Panc1 (cell line): ENCODE results near the gene KCNK2. TPM values are rescaled to one million over a fixed set of nuclear protein-coding genes. Genes with fewer than 3 reads are reported as not detected.

Experiments used
- ATAC-seq: fragments of 200-7000 bp; cut with Tn5 transposase; 2 replicates; pipeline ENCODE4 v1.9.1; 2020; ENCODE audit warnings: mild to moderate bottlenecking, moderate library complexity
- BruUV-seq: library from RNA; stranded (reverse); fragments of 400-500 nt; replicated peaks from 2 replicates; lab custom pipeline; 2021; lab: Mats Ljungman, UMichigan
- CTCF ChIA-PET: fragments of 300-600 bp; sonication (Branson Sonifier 250); formaldehyde crosslinking; loops from one replicate; lab custom pipeline; 2022; ENCODE audit warnings: antibody characterized with exemption; lab: Charles Lee
- POLR2A ChIA-PET: fragments of 300-600 bp; sonication (Branson Sonifier 250); formaldehyde crosslinking; loops from one replicate; lab custom pipeline; 2022; ENCODE audit warnings: antibody characterized with exemption; lab: Charles Lee
- DNase-seq: peaks from one replicate; pipeline ENCODE4 v3.0.0-alpha.2; 2010; ENCODE audit warnings: low read depth, low spot score
- H3K27ac ChIP-seq: 2 replicates; pipeline ENCODE4 v1.5.1; 2011; ENCODE audit warnings: mild to moderate bottlenecking, low read length, inconsistent platforms
- H3K27me3 ChIP-seq: fragments of 200-500 bp; sonication (Bioruptor generic); 2 replicates; pipeline ENCODE4 v1.6.0; 2014; ENCODE audit warnings: low read length, inconsistent platforms; ENCODE audit not compliant: control insufficient read depth, insufficient read depth
- H3K36me3 ChIP-seq: fragments of 200-500 bp; sonication (Bioruptor generic); 2 replicates; pipeline ENCODE4 v1.5.1; 2014; ENCODE audit warnings: inconsistent platforms, mild to moderate bottlenecking, low read length, moderate library complexity; ENCODE audit not compliant: control insufficient read depth, insufficient read depth
- H3K4me1 ChIP-seq: 2 replicates; pipeline ENCODE4 v1.5.1; 2011; ENCODE audit warnings: inconsistent platforms, mild to moderate bottlenecking, low read length, moderate library complexity; ENCODE audit not compliant: control insufficient read depth, insufficient read depth
- H3K4me3 ChIP-seq, 2 experiments: 2 replicates each; pipeline ENCODE4 v1.5.1; 2011 to 2012; ENCODE audit warnings: low read depth in 2 of 2, low read length in 2 of 2, mild to moderate bottlenecking in 2 of 2, inconsistent platforms in 1 of 2, moderate library complexity in 1 of 2
- H3K9me3 ChIP-seq: fragments of 200-500 bp; sonication (Bioruptor generic); 2 replicates; pipeline ENCODE4 v1.5.1; 2014; ENCODE audit warnings: low read depth, mild to moderate bottlenecking, inconsistent platforms, low read length, moderate library complexity; ENCODE audit not compliant: control insufficient read depth, insufficient read depth
- CTCF ChIP-seq: fragments of 450-650 bp; IDR thresholded peaks from 2 replicates; pipeline ENCODE4 v1.5.1; 2017; ENCODE audit warnings: mild to moderate bottlenecking
- POLR2AphosphoS5 ChIP-seq: IDR thresholded peaks from 2 replicates; pipeline ENCODE4 v1.6.1; 2012; ENCODE audit warnings: mild to moderate bottlenecking, low read depth, low read length, moderate library complexity
- REST ChIP-seq, 2 experiments: IDR thresholded peaks; 2 replicates each; pipeline ENCODE4 v1.6.1; 2011 to 2012; ENCODE audit warnings: low read depth in 2 of 2, control low read depth in 1 of 2, low read length in 1 of 2, mild to moderate bottlenecking in 1 of 2, moderate library complexity in 1 of 2; ENCODE audit not compliant: insufficient read depth in 1 of 2
- SIN3A ChIP-seq: IDR thresholded peaks from 2 replicates; pipeline ENCODE4 v1.6.1; 2012; ENCODE audit warnings: low read depth, mild to moderate bottlenecking, low read length, moderate library complexity, borderline replicate concordance; ENCODE audit not compliant: insufficient read depth
- TCF7L2 ChIP-seq: IDR thresholded peaks from 2 replicates; pipeline ENCODE4 v1.6.1; 2011; ENCODE audit warnings: mild to moderate bottlenecking, low read depth, low read length, inconsistent platforms
- in situ Hi-C: cut with HindIII; loops from 2 replicates; pipeline ENCODE4 v1.10.0; 2016; ENCODE audit warnings: low sequenced_read_pairs, low pct_unique_long_range_greater_than_20kb
- intact Hi-C: fragments of 100-400 bp; cut with micrococcal nuclease; formaldehyde crosslinking; loops from one replicate; pipeline ENCODE4 v1.10.0; 2022; ENCODE audit not compliant: unreplicated experiment
- total RNA-seq: library from RNA; stranded (reverse); gene quantifications from one replicate; pipeline ENCODE4 v1.2.1, GENCODE V29; 2021; ENCODE audit not compliant: unreplicated experiment

Gene KCNK2
- total RNA-seq, 1 experiment from 2014 or later, result 0.28 TPM

GRCh38 chr1:215267495-215267894 is 185.0 kb downstream of the KCNK2 start:
- ChIA-PET POLR2A (no interaction called here), CTCF (no interaction called here)
- Histone ChIP-seq H3K27ac (no peak overlapping the region), H3K36me3 (no peaks in the 10 kb centered on the region), H3K9me3 (no peaks in the 10 kb centered on the region), H3K4me1 (no peaks in the 10 kb centered on the region), H3K4me3 (no peak overlapping the region), H3K27me3 (no peaks in the 10 kb centered on the region)
- DNase-seq (no peak), ATAC-seq (no peak)
- intact Hi-C loops (no loop called here), in situ Hi-C loops (no loop called here)
- TF ChIP-seq TCF7L2, result no peak
- no peak for TF ChIP-seq POLR2AphosphoS5
- no peak for TF ChIP-seq REST (IDR thresholded peaks at IDR 0.05; ENCODE audit: insufficient read depth in 1 of 2, low read depth in 2 of 2, low read length in 1 of 2)
- TF ChIP-seq SIN3A, result no peak
- TF ChIP-seq CTCF, result no peak
- no TSS peak for BruUV-seq

- H3K27ac ChIP-seq, result no peak overlapping the region
Measured at GRCh38 chr1:215269955-215270354, 187.4 kb downstream of the KCNK2 start.

More at GRCh38 chr1:215269955-215270354, 187.4 kb downstream of the KCNK2 start:
- Histone ChIP-seq H3K36me3 (no peaks in the 10 kb centered on the region), H3K9me3 (no peaks in the 10 kb centered on the region), H3K4me1 (no peaks in the 10 kb centered on the region), H3K4me3 (no peak overlapping the region), H3K27me3 (no peaks in the 10 kb centered on the region)
- CTCF ChIA-PET, result interaction anchor here (0.6 kb wide), 1 partner anchor 387 kb away, joined by 3 read pairs; no protein-coding TSS in a partner anchor
- no TSS peak for BruUV-seq
- intact Hi-C loops, result no loop called here
- DNase-seq (no peak), ATAC-seq (no peak)
- POLR2A ChIA-PET, result no interaction called here
- TF ChIP-seq REST (IDR thresholded peaks at IDR 0.05; ENCODE audit: insufficient read depth in 1 of 2, low read depth in 2 of 2, low read length in 1 of 2) (no peak), SIN3A (no peak), CTCF (no peak), POLR2AphosphoS5 (no peak), TCF7L2 (no peak)
- in situ Hi-C loops, result no loop called here
